ENCODE results near the gene ZFP36.
A peak's percentile ranks its signal among the peaks of the same experiment; 100 is the strongest.
"Not testable (repeated sequence)": the region's sequence is repeated elsewhere in the genome, so short reads cannot be mapped to it uniquely, and the experiment has no call there.

ZFP36 gene

DNA sequence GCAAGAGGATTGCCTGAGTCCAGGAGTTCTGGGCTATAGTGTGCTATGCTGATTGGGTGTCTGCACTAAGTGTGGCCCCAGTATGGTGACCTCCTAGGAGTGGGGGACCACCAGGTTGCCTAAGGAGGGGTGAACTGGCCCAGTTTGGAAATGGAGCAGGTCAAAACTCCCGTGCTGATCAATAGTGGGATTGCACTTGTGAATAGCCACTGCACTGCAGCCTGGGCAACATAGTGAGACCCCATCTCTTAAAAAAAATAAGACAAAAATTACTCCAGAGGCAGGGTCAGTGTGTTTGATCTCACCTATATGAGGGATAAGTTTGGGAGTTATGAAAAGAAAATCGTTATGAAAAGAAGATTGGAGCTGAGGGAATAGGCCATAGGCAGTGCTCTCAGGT lies 37.4 kb upstream of the ZFP36 start:
- TF ChIP-seq, protein P1, sequence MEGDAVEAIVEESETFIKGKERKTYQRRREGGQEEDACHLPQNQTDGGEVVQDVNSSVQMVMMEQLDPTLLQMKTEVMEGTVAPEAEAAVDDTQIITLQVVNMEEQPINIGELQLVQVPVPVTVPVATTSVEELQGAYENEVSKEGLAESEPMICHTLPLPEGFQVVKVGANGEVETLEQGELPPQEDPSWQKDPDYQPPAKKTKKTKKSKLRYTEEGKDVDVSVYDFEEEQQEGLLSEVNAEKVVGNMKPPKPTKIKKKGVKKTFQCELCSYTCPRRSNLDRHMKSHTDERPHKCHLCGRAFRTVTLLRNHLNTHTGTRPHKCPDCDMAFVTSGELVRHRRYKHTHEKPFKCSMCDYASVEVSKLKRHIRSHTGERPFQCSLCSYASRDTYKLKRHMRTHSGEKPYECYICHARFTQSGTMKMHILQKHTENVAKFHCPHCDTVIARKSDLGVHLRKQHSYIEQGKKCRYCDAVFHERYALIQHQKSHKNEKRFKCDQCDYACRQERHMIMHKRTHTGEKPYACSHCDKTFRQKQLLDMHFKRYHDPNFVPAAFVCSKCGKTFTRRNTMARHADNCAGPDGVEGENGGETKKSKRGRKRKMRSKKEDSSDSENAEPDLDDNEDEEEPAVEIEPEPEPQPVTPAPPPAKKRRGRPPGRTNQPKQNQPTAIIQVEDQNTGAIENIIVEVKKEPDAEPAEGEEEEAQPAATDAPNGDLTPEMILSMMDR (conservative IDR thresholded peaks at IDR 0.05; ENCODE audit: low read depth): no peak
- CTCF ChIA-PET: no interaction called here

DNA sequence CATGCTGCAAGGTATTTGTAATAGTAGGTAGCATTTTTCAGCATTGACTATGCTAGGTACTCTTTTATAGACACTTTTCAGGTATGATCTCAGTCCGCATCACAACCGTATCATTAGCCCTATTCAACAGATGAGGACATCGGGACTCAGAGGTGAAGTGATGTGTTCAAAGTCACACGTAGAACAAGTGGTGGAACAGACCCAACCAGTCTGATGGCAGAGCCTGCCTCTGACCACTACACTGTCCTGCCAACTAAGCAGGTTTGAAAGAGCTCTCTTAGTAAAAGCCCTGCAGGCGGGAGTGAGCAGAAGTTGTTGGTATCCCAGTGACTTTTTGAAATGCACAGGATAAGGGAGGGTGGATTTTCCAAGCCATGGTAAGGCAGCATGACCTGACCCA lies 35.9 kb upstream of the ZFP36 start:
- TF ChIP-seq, protein P1 (conservative IDR thresholded peaks at IDR 0.05; ENCODE audit: low read depth): no peak
- ChIA-PET POLR2A (ENCODE audit: low non-redundant PET) (no interaction called here), CTCF (interaction anchor here (0.6 kb wide), 1 partner anchor 968 kb away, joined by 4 read pairs; no protein-coding TSS in a partner anchor)
- no peak for DNase-seq (ENCODE audit: low spot score)
- peak overlapping the region; percentile 36 for H3K27ac ChIP-seq

More for the DNA sequence above, 37.4 kb upstream of the ZFP36 start:
- no peak overlapping the region for H3K27ac ChIP-seq
- POLR2A ChIA-PET (ENCODE audit: low non-redundant PET): no interaction called here
- no peak for DNase-seq (ENCODE audit: low spot score)

DNA sequence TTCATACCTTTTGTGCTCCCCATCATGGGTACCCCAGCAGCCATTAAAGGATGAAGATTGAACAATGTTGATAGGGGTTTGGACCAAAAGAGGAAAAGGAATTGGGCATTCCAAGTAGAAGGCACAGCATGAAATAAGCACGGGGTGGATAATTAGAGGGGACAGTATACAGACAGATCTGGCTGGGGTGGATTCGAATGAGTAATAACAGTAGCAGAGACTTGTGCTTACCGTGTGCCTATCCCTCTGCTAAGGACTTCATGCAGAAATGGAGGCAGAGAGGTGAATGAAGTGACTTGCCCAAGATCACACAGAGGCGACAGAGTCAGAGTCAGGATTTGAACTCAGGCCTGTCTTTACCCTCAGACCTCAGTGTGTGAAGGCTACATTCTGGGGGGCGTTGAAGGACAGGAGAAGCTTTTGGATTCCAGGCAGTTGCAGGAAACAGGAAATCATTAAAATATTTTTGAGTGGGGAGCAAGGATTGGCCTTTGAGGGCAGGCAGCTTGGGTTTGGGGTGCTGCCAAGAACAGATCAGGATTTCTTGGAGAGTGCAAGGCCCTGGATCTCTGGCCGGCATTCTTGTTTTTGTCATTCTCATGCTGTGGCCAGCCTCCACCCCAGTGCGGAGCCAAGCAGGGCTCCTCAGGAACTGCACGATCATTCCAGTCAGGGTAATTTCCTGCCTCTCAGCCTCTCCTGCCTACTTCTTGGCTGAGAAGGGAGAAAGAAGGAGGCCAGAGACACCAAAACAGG lies 34.4 kb upstream of the ZFP36 start:
- ChIA-PET CTCF (no interaction called here), POLR2A (ENCODE audit: low non-redundant PET) (no interaction called here)
- TF ChIP-seq, protein P1 (conservative IDR thresholded peaks at IDR 0.05; ENCODE audit: low read depth): no peak
- DNase-seq (ENCODE audit: low spot score): no peak
- peak overlapping the region; percentile 89 for H3K27ac ChIP-seq

DNA sequence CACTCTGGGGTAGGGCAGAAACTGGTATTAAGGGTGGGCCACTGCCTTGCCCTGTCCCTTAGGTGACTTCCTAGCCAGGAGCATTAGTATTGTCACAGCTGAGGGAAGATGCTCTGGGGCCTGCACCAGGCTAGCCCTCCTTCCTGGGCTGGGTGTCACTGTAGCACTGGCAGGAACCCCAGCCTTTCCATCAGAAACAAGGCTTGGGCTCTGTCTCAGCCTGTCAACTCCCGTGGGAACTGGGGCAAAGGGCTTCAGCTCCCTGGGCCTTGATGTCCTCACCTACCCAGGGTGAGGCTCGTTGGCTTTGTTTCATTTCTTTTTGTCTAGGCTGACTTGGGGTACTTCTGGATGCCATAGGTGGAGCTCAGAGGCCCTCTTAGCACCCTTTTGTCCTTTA lies 33.7 kb upstream of the ZFP36 start:
- DNase-seq (ENCODE audit: low spot score): no peak
- POLR2A ChIA-PET (ENCODE audit: low non-redundant PET): no interaction called here
- TF ChIP-seq, protein P1 (conservative IDR thresholded peaks at IDR 0.05; ENCODE audit: low read depth): no peak
- CTCF ChIA-PET: no interaction called here
- H3K27ac ChIP-seq: peak overlapping the region; percentile 89

DNA sequence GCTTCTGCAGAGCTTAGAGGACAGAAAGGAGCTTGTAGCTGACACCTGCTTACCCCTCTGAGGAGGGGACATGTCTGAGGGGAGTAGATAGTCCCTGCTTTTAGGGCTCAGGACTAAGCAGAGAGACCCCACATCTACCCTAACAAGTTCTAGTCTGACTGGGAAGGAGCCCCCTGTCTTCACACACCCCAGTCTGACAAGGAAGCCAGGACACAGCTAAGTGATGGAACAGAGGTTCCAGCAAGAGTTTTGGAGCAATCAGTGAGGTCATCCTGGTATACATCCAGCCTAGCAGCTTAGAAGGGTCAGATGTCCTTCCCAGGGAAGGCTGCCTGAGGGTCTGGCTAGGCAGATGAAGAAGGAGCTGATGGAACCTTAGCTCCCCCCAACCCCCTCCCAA lies 30.7 kb upstream of the ZFP36 start:
- DNase-seq (ENCODE audit: low spot score): no peak
- no peak overlapping the region; the same call in 1 of the 2 replicates for H3K27ac ChIP-seq
- CTCF ChIA-PET: interaction anchor here (0.6 kb wide), 2 partner anchors 30 to 74 kb away, joined by 3 read pairs; no protein-coding TSS in a partner anchor
- POLR2A ChIA-PET (ENCODE audit: low non-redundant PET): no interaction called here
- TF ChIP-seq, protein P1 (conservative IDR thresholded peaks at IDR 0.05; ENCODE audit: low read depth): no peak

DNA sequence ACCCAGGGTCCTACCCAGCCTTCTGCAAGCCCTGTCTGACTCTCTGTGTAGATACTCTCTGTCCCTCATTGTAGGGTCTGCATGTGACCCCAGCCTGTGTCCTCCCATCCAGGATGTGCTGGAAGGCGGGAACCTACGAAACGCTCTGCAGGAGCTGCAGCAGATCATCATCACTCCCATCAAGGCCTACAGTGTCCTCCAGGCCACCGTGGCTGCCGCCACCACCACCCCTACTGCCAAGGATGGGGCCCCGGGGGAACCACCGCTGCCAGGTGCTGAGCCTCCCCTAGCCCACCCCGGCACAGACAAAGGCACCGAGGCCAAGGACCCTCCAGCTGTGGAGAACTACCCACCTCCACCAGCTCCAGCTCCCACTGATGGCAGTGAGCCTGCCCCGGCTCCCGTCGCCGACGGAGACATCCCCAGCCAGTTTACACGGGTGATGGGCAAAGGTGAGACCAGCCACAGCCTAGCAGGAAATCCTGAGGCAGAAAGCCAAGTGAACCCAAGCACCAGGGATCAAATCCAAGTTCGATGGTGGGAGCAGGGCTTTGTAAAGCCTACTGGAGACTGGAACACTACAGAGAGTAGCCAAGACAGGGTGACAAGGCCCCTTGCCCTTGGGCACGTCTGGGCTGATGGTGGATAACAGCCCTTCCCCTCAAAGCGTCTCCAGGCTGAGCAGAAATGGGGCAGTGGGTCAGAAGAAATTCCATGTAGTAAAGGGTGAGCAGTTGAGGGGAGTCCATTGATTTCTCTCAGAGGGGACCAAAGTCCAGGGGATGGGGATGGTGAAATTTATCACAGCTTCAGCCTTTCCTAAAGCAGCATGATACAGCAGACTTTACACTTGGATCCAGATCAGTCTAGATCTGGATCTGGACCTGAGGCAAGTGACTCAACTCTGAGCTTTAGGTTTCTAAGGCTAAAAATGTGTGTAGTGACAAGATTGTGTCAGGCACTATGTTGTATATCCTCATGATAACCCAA lies 29.0 kb upstream of the ZFP36 start:
- ChIA-PET CTCF (interaction anchor here (0.6 to 1.2 kb wide), 2 partner anchors 15 to 35 kb away, joined by 3 to 5 read pairs; partner anchors contain the start of gene SAMD4B), POLR2A (ENCODE audit: low non-redundant PET) (no interaction called here)
- no peak for DNase-seq (ENCODE audit: low spot score)
- H3K27ac ChIP-seq: peak overlapping the region; percentile 9; the same call in 1 of the 2 replicates
- TF ChIP-seq, protein P1 (conservative IDR thresholded peaks at IDR 0.05; ENCODE audit: low read depth): no peak

DNA sequence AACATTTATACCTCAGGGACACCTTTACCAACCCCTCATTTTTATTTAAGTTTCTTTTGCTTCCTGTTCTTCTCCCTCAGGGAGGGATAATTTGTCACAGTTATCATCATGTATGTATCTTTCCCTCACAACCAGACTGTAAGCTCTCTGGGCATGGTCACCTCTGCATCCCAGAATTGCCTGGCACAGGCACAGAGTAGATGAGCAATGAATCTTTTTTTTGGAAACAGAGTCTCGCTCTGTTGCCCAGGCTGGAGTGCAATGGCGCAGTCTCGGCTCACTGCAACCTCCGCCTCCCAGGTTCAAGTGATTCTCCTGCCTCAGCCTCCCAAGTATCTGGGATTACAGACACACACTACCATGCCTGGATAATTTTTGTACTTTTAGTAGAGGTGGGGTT lies 27.3 kb upstream of the ZFP36 start:
- H3K27ac ChIP-seq: peak overlapping the region; percentile 7; the same call in 1 of the 2 replicates
- CTCF ChIA-PET: interaction anchor here (0.6 kb wide), 1 partner anchor 24 kb away, joined by 3 read pairs; no protein-coding TSS in a partner anchor
- DNase-seq (ENCODE audit: low spot score); POLR2A ChIA-PET (ENCODE audit: low non-redundant PET): not testable (repeated sequence)
